HG03039 (cell line): ENCODE data around the gene PRMT9.
A peak's percentile ranks its signal among the peaks of the same experiment; 100 is the strongest.

ENCODE experiments used
- ATAC-seq: cut with Tn5 transposase; IDR thresholded peaks from one replicate; pipeline ENCODE4 v1.9.1; 2021; ENCODE audit warnings: mild to moderate bottlenecking, moderate library complexity; ENCODE audit not compliant: unreplicated experiment

PRMT9 gene

GRCh38 chr4:147682755-147683154, 1.2 kb downstream of the PRMT9 start:
- ATAC-seq: no peak

GRCh38 chr4:147678796-147679549, 5.0 kb downstream of the PRMT9 start:
- ATAC-seq: no peak

DNA sequence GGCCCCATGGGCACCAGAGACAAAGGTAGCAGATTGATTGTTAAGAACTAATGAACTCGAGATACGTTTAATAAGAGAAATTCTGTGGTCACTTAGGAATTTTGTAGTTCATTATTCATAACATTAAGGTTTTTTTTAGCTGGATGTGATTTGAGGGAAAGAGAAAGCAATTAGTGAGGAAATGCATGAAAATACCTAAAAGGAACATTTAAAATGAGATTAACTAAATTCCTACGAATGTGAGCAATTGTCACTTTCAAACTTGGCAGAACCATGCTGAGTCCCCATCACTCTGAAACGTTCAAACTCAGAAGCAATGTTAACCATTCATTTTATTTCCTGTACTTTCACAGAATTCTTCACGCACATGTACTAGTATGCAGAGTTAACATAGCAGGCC, 5.9 kb downstream of the PRMT9 start:
- ATAC-seq: no peak

GRCh38 chr4:147674496-147674895, 9.5 kb downstream of the PRMT9 start:
- no peak for ATAC-seq

DNA sequence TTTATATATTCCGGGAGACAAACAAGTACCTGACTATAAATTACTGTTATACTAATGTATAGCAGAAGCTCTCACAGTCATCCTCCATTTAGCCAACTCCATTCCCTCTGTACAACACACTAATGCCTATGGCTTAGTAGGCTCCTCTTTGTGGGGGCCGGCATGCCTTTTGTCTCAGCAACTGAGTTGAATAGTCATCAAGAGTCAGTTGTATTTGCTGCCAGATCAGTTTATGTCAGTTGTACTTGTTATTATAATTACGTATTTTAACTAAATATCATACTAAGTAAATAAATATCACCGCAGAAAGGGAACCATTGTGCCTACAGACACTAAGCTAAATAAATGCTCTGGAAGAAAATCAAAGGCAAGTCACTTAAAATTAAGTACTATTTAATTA, 9.9 kb downstream of the PRMT9 start:
- no peak for ATAC-seq

- no peak for ATAC-seq
These were observed 25.5 kb downstream of the PRMT9 start for GRCh38 chr4:147658501-147658900.

GRCh38 chr4:147655639-147656038, 28.3 kb downstream of the PRMT9 start:
- no peak for ATAC-seq

DNA sequence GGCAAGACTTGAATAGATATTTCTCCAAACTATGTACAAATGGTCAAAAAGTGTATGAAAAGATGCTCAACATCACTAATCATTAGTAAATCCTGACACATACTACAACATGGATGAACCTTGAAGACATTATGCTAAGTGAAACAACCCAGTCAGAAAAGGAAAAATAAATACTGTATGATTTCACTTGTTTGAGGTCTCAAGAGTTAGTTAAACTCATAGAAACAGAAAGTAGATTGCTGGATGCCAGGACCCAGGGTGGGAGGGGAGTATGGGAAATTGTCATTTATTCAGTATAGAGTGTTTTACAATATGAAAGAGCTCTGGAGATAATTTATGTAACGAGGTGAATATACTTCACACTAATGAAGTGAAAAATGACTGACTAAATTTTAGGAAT, 32.4 kb downstream of the PRMT9 start:
- no peak for ATAC-seq

DNA sequence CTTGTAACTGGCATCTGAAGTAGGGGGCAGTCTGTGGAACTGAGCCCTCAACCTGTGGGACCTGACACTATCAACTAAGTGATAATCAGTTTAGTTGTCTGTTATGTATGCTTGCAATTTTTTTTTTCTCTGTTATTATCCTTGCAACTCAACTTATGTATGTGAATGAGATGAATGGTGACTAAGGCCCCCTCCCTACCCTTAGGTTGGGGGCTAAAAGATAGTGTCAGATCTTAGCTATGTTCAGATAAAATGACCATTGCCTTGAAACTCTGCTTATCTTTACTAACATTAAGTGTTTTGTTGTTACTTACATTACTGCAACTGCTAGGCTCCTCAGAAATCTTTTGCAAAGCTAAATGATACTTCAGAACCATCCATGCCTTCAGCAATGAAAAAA, 35.3 kb downstream of the PRMT9 start:
- ATAC-seq: no peak

GRCh38 chr4:147645099-147645498, 38.9 kb downstream of the PRMT9 start:
- ATAC-seq: no peak

GRCh38 chr4:147644471-147644870, 39.5 kb downstream of the PRMT9 start:
- ATAC-seq: no peak

GRCh38 chr4:147643616-147644015, 40.3 kb downstream of the PRMT9 start:
- no peak for ATAC-seq

DNA sequence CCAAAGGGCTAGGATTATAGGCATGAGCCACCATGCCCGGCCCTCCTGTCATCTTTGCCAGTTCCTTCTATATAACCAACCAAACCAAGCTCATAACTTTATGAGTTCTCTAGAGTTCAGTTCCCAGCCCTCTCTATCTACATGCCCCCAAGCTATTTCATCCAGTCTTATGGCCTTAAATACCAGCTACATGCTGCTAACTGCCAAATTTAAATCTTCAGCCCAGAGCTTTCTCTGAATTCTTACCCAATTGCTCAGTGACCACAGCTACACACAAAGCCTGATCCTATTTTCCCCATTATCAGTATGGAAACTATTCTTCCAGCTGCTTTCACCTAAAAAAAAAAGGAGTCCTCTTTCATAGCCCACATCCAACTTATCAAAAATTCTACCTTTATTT, 43.6 kb downstream of the PRMT9 start:
- ATAC-seq: no peak

- ATAC-seq: no peak
These were observed 44.6 kb downstream of the PRMT9 start for GRCh38 chr4:147639388-147639787.

- peak; percentile 73 for ATAC-seq
These were observed 45.0 kb downstream of the PRMT9 start for GRCh38 chr4:147638942-147639341.

- no peak for ATAC-seq
These were observed 45.6 kb downstream of the PRMT9 start for GRCh38 chr4:147638365-147638764.

DNA sequence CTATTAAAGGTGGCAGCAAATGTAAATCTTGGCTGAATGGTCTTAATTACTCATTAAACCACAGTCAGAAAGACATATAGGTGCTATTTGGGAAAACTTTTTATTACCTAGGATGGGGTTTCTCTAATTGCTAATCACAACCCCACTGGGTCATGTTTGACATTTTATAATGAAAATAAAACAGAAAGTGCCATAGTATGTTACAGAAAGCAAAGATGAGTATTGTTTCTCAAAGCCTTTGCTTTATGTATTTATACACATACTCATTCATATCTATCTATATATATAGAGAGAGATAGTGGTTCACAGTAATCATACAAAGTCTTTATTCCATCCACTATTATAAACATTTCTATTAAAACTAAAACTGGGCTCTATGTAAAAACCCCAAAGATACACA, 48.6 kb downstream of the PRMT9 start:
- ATAC-seq: no peak

DNA sequence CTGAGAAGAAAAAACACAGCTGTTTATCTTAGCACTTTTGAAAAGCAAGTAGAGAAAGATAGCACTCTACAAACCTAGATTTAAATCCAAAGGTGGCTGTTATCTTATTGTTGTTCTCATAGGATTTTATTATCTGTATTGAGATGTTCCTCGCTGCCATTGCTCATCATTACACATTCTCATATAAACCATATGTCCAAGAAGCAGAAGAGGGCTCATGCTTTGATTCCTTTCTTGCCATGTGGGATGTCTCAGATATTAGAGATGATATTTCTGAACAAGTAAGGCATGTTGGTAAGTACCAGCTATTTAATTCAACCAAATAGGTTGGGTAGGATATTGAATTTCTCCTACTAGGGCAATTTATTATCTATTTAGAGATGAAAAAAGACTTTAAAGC, 50.3 kb downstream of the PRMT9 start:
- ATAC-seq: no peak

DNA sequence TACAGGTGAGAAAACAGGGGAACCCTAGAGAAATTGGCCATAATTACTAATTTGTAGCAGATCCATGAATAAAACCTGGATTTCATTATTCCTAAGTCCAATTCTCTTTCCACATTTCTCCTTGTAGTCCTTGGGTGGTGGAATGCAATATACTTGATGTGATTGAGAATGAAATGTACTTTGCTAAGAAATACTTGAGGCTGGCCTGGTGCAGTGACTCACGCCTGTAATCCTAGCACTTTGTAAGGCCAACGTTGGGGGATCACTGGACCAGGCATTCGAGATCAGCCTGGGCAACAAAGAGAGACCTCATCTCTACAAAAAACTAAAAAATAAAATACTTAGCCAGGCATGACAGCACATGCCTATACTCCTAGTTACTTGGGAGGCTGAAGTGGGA, 50.9 kb downstream of the PRMT9 start:
- no peak for ATAC-seq

DNA sequence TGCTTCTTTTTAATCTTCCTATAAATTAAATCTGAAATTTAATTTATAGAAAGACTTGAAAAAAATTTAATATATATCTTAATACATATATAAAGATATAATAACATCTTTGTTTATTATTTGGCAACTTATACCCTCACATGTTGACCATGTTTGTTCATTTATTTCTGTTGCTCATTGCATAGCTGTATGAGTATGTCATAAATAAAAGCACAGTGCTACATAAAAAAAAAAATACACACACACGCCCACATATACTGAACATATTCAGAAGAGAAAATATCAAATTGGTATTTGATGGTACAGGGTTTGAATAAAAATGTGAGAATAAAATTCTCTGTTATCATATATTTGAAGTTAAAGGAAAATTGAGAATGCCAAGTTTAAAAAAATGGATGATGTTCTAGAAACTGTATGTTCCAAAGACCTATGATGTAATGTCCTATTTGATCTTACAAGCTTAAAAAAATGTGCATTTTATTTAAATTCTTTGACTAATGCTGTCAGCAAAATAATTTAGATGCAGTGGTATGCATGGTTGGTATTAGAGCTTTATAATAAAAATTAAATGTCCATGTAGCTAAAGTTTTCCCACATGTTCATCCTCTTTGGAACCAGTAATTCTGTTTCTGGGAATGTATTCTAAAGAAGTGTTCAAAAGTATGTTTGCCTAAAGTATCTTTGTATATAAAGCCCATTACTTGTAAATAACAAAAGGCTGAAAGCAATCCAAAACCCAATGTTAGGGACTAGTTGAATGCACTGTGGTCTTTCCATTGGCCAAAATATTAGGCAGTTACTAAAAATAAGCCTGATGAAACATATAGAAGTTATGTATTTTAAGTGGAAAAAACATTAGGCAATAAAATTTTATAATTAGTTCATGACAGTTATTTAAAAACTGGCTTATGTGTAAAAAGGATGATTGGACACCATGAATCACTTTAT, 53.9 kb downstream of the PRMT9 start:
- no peak for ATAC-seq

- no peak for ATAC-seq
These were observed 55.5 kb downstream of the PRMT9 start for GRCh38 chr4:147628415-147628814.

DNA sequence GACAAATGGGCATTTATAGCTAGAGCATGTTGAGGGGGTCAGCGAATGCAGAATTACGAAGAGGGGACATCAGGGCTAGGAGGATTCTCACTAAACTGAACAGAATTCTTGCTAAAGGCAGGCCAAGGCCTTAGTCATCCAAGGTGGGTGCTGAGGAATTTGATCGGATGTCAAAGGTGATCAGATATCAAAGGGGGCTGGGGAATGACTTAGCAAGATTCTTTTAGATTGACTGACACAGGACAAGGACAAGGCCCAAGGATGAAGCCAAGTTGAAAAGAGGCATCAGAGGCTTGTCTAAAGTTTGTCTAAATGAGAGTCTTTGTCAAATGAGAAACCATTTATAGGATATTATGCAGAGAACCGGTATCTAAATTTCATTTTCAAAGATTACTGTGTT, 57.1 kb downstream of the PRMT9 start:
- no peak for ATAC-seq
